ENCODE data around the gene RNF14.

Gene RNF14

DNA sequence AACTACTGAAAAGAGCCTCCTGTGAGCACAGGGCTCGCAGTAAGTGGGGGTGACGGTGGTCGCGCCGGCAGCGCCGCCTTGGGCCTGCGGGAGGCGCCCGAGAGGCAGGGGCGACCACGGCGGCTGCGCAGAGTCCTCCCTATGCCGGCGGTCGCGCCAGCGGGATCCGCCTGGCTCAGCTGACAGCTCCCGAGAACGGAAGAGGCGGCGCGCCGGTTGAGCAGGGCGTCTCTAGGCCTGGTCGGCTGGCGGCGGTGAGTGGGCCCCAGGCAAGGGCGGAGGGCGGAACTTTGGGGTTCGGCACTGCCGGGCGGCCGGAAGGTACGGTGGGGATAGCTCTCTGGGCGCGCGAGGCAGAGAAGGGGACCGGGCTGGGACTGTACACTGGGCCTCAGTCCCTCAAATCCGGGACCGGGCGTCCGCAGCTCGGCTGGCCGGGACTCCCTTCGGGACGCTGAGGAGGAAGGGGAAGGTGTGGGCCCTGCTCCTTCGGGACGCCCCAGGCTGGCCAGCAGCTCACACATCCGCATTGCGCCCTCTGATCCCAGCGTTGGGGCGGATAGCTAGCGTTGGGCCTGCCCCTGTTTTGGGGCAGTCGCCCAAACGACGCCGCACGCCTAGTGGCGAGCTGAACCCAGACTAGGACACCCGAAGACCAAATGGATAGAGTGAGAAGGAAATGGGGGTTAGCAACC, at the start of gene RNF14 (continued):
- peak; percentile 69; the same call in 1 of the 2 replicates for TF ChIP-seq ZFHX2 (tag by site-specific recombination; conservative IDR thresholded peaks at IDR 0.05)
- TF ChIP-seq ZNF211 (tag by site-specific recombination; IDR thresholded peaks at IDR 0.05; ENCODE audit: low read depth): no peak
- TF ChIP-seq, protein P1, sequence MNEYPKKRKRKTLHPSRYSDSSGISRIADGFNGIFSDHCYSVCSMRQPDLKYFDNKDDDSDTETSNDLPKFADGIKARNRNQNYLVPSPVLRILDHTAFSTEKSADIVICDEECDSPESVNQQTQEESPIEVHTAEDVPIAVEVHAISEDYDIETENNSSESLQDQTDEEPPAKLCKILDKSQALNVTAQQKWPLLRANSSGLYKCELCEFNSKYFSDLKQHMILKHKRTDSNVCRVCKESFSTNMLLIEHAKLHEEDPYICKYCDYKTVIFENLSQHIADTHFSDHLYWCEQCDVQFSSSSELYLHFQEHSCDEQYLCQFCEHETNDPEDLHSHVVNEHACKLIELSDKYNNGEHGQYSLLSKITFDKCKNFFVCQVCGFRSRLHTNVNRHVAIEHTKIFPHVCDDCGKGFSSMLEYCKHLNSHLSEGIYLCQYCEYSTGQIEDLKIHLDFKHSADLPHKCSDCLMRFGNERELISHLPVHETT (tag by site-specific recombination; IDR thresholded peaks at IDR 0.05): no peak
- TF ChIP-seq ZNF514 (tag by site-specific recombination; IDR thresholded peaks at IDR 0.05): no peak
- TF ChIP-seq, protein P2, sequence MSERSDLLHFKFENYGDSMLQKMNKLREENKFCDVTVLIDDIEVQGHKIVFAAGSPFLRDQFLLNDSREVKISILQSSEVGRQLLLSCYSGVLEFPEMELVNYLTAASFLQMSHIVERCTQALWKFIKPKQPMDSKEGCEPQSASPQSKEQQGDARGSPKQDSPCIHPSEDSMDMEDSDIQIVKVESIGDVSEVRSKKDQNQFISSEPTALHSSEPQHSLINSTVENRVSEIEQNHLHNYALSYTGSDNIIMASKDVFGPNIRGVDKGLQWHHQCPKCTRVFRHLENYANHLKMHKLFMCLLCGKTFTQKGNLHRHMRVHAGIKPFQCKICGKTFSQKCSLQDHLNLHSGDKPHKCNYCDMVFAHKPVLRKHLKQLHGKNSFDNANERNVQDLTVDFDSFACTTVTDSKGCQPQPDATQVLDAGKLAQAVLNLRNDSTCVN (tag by site-specific recombination; optimal IDR thresholded peaks at IDR 0.05): peak; percentile 84
- peak; percentile 73; the same call in 1 of the 2 replicates for TF ChIP-seq ZNF24 (tag by site-specific recombination; IDR thresholded peaks at IDR 0.05)
- TF ChIP-seq, protein P3, sequence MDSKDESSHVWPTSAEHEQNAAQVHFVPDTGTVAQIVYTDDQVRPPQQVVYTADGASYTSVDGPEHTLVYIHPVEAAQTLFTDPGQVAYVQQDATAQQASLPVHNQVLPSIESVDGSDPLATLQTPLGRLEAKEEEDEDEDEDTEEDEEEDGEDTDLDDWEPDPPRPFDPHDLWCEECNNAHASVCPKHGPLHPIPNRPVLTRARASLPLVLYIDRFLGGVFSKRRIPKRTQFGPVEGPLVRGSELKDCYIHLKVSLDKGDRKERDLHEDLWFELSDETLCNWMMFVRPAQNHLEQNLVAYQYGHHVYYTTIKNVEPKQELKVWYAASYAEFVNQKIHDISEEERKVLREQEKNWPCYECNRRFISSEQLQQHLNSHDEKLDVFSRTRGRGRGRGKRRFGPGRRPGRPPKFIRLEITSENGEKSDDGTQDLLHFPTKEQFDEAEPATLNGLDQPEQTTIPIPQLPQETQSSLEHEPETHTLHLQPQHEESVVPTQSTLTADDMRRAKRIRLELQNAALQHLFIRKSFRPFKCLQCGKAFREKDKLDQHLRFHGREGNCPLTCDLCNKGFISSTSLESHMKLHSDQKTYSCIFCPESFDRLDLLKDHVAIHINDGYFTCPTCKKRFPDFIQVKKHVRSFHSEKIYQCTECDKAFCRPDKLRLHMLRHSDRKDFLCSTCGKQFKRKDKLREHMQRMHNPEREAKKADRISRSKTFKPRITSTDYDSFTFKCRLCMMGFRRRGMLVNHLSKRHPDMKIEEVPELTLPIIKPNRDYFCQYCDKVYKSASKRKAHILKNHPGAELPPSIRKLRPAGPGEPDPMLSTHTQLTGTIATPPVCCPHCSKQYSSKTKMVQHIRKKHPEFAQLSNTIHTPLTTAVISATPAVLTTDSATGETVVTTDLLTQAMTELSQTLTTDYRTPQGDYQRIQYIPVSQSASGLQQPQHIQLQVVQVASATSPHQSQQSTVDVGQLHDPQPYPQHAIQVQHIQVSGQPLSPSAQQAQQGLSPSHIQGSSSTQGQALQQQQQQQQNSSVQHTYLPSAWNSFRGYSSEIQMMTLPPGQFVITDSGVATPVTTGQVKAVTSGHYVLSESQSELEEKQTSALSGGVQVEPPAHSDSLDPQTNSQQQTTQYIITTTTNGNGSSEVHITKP (tag by site-specific recombination; IDR thresholded peaks at IDR 0.05): peak; percentile 54; the same call in 1 of the 2 replicates
- TF ChIP-seq ZNF248 (tag by site-specific recombination; IDR thresholded peaks at IDR 0.05): no peak
- TF ChIP-seq, protein P4, sequence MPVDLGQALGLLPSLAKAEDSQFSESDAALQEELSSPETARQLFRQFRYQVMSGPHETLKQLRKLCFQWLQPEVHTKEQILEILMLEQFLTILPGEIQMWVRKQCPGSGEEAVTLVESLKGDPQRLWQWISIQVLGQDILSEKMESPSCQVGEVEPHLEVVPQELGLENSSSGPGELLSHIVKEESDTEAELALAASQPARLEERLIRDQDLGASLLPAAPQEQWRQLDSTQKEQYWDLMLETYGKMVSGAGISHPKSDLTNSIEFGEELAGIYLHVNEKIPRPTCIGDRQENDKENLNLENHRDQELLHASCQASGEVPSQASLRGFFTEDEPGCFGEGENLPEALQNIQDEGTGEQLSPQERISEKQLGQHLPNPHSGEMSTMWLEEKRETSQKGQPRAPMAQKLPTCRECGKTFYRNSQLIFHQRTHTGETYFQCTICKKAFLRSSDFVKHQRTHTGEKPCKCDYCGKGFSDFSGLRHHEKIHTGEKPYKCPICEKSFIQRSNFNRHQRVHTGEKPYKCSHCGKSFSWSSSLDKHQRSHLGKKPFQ (tag by site-specific recombination; IDR thresholded peaks at IDR 0.05): peak; percentile 34; the same call in 1 of the 2 replicates
- TF ChIP-seq KLF16 (tag by site-specific recombination; IDR thresholded peaks at IDR 0.05): peak; percentile 95
- 0 out of 2 replicates have a peak, but pooled peaks have one; percentile 35 for TF ChIP-seq ZNF366 (tag by site-specific recombination; conservative IDR thresholded peaks at IDR 0.05)
- TF ChIP-seq ZNF571 (tag by site-specific recombination; IDR thresholded peaks at IDR 0.05): no peak
- no peak for TF ChIP-seq ZNF792 (tag by site-specific recombination; IDR thresholded peaks at IDR 0.05)
- no peak for TF ChIP-seq ZNF776 (tag by site-specific recombination; IDR thresholded peaks at IDR 0.05; ENCODE audit: borderline replicate concordance)
- TF ChIP-seq ZBTB7A (tag by site-specific recombination; IDR thresholded peaks at IDR 0.05; ENCODE audit: low read depth): peak; percentile 66; the same call in 1 of the 2 replicates
- peak; percentile 59; the same call in 1 of the 2 replicates for TF ChIP-seq ZNF76 (tag by site-specific recombination; IDR thresholded peaks at IDR 0.05; ENCODE audit: borderline replicate concordance, low read depth)
- TF ChIP-seq, protein P5, sequence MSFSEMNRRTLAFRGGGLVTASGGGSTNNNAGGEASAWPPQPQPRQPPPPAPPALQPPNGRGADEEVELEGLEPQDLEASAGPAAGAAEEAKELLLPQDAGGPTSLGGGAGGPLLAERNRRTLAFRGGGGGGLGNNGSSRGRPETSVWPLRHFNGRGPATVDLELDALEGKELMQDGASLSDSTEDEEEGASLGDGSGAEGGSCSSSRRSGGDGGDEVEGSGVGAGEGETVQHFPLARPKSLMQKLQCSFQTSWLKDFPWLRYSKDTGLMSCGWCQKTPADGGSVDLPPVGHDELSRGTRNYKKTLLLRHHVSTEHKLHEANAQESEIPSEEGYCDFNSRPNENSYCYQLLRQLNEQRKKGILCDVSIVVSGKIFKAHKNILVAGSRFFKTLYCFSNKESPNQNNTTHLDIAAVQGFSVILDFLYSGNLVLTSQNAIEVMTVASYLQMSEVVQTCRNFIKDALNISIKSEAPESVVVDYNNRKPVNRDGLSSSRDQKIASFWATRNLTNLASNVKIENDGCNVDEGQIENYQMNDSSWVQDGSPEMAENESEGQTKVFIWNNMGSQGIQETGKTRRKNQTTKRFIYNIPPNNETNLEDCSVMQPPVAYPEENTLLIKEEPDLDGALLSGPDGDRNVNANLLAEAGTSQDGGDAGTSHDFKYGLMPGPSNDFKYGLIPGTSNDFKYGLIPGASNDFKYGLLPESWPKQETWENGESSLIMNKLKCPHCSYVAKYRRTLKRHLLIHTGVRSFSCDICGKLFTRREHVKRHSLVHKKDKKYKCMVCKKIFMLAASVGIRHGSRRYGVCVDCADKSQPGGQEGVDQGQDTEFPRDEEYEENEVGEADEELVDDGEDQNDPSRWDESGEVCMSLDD (tag by site-specific recombination; IDR thresholded peaks at IDR 0.05): peak; percentile 91
- TF ChIP-seq RBAK (tag by site-specific recombination; IDR thresholded peaks at IDR 0.05): no peak
- no peak for TF ChIP-seq ZNF555 (tag by site-specific recombination; conservative IDR thresholded peaks at IDR 0.05)
- TF ChIP-seq GFI1B (tag by site-specific recombination; IDR thresholded peaks at IDR 0.05): no peak
- no peak; the same call in 1 of the 2 replicates for TF ChIP-seq MEIS1 (CRISPR knock-in tag; IDR thresholded peaks at IDR 0.05; ENCODE audit: borderline replicate concordance)
- TF ChIP-seq, protein P6, sequence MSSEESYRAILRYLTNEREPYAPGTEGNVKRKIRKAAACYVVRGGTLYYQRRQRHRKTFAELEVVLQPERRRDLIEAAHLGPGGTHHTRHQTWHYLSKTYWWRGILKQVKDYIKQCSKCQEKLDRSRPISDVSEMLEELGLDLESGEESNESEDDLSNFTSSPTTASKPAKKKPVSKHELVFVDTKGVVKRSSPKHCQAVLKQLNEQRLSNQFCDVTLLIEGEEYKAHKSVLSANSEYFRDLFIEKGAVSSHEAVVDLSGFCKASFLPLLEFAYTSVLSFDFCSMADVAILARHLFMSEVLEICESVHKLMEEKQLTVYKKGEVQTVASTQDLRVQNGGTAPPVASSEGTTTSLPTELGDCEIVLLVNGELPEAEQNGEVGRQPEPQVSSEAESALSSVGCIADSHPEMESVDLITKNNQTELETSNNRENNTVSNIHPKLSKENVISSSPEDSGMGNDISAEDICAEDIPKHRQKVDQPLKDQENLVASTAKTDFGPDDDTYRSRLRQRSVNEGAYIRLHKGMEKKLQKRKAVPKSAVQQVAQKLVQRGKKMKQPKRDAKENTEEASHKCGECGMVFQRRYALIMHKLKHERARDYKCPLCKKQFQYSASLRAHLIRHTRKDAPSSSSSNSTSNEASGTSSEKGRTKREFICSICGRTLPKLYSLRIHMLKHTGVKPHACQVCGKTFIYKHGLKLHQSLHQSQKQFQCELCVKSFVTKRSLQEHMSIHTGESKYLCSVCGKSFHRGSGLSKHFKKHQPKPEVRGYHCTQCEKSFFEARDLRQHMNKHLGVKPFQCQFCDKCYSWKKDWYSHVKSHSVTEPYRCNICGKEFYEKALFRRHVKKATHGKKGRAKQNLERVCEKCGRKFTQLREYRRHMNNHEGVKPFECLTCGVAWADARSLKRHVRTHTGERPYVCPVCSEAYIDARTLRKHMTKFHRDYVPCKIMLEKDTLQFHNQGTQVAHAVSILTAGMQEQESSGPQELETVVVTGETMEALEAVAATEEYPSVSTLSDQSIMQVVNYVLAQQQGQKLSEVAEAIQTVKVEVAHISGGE (tag by site-specific recombination; conservative IDR thresholded peaks at IDR 0.05; ENCODE audit: low read depth): peak; percentile 94
- TF ChIP-seq ZNF658 (tag by site-specific recombination; IDR thresholded peaks at IDR 0.05): no peak

Measured in HEK293 (cell line).